Gastrocnemius medialis (tissue), 4 donors: ENCODE data around the gene MBD3L4.

ENCODE experiments used
- POLR2A ChIP-seq, 2 donors: fragments of 450-650 bp; IDR thresholded peaks; one replicate each; pipeline ENCODE4 v1.6.1; 2017; ENCODE audit warnings: antibody characterized with exemption in 2 of 2, mild to moderate bottlenecking in 2 of 2, moderate library complexity in 2 of 2
- TF ChIP-seq, protein P1 (sequence below), 5 experiments: fragments of 450-650 bp in 3 of 5; fragments of 200-600 bp in 2 of 5; sonication (generic) in 2 of 5; IDR thresholded peaks in 4 of 5; conservative IDR thresholded peaks in 1 of 5; 1 replicate in 4 of 5; 2 replicates in 1 of 5; pipeline ENCODE4 v1.5.1; 2016 to 2019; ENCODE audit warnings: antibody characterized with exemption in 5 of 5, mild to moderate bottlenecking in 3 of 5, moderate library complexity in 3 of 5

DNA sequence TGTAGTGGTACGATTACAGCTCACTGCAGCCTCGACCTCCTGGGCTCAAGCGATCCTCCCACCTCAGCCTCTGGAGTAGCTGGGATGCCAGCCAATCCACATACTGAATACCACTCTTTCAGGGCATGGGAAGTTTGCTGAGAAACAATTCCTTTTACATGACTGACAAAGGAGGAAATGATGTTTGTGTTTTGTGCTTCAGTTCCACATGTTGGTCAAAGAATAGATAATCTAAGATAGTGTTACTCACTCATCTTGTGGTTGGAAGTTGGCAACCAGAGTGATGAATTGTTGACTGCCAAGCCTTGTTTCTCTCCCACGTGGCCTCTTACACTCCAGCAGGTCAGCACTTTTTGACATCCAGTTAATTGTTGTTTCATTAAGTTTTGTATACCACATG, 26.3 kb downstream of the MBD3L4 start:
- TF ChIP-seq, protein P1, sequence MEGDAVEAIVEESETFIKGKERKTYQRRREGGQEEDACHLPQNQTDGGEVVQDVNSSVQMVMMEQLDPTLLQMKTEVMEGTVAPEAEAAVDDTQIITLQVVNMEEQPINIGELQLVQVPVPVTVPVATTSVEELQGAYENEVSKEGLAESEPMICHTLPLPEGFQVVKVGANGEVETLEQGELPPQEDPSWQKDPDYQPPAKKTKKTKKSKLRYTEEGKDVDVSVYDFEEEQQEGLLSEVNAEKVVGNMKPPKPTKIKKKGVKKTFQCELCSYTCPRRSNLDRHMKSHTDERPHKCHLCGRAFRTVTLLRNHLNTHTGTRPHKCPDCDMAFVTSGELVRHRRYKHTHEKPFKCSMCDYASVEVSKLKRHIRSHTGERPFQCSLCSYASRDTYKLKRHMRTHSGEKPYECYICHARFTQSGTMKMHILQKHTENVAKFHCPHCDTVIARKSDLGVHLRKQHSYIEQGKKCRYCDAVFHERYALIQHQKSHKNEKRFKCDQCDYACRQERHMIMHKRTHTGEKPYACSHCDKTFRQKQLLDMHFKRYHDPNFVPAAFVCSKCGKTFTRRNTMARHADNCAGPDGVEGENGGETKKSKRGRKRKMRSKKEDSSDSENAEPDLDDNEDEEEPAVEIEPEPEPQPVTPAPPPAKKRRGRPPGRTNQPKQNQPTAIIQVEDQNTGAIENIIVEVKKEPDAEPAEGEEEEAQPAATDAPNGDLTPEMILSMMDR (IDR thresholded peaks at IDR 0.05 in 4 of 5, conservative IDR thresholded peaks at IDR 0.05 in 1 of 5) = no peak
- TF ChIP-seq POLR2A (IDR thresholded peaks at IDR 0.05) = no peak
